LoVo (cell line): ENCODE results near the gene FOXD1.

Experiments used
- DNase-seq: peaks from one replicate; pipeline ENCODE4 v3.0.0-alpha.2; 2016; ENCODE audit warnings: low spot score

The FOXD1 gene

DNA sequence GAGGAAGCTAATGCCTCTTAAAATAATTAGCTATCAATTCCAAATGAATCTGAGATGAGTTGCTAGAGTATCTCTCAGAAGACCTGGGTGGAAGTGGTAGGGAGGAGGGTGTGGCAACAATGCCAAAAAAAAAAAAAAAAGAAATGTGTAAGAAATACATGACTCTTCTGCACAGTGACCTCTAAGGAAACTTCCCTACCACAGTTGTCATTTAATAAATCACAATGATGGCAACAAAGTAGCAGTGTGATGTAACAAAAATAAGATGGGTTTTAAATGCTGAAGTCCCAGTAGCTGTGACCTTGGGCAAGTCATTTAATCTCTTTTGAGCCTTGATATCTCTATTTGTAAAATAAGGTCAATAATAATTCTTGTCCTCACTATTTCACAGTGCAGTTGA is 7.2 kb downstream of the FOXD1 start:
- no peak for DNase-seq

DNA sequence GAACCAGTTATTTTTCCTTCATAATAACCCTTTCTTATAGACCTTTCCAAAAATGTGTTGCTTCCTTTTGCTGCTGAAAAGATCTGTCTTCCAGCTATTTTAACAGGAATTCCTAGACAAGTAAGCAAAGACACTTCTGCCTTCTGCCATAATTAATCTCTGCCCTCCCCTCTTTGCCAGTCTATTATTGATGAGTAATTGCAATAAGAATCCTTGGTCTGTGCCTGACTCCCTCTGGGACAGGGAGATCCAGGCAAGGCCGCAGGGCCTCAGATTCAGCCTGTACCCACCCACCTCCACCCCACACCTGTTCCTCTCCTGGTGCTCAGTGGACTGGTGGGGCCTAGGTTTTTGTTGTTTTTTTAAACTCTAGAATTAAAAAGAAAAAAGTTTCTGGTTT is 8.3 kb downstream of the FOXD1 start:
- no peak for DNase-seq

DNA sequence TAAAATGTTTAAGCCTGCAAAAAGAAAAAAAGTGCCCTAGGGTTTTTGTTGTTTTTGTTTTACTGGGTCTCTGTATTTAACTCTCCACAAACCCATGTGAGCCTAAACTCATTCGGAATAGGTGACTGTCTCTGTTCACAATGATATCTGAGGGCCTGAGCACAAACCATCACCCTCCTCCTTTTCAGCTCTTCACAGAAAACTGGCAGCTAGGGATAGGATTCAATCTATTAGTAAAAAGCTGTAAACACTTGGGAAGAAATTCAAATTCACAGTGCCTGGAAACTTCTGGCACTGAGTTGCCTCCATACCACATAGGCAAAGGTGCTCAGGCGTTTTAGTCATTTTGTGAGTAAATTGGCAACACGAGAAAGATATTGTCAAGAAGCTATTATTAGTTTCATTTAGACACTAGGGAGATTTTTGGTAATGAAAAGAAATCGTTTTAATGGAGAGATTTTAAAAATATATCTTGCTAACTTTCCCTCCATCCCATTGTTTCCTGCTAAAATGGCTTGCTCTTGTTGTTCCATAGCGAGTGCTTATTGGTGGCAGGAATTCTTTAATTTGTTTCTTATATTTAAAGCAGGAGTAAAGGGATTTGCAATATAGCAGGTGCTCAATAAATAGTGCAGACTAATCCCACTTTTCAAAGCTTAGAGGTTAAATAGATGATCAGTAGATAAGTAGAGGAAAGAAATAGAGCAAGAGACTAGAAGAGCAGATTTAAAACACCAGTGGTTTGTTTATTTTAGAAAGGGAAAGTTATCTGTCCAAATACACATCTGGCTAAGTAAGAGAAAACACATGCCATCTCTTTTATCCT is 9.7 kb downstream of the FOXD1 start:
- DNase-seq: no peak

DNA sequence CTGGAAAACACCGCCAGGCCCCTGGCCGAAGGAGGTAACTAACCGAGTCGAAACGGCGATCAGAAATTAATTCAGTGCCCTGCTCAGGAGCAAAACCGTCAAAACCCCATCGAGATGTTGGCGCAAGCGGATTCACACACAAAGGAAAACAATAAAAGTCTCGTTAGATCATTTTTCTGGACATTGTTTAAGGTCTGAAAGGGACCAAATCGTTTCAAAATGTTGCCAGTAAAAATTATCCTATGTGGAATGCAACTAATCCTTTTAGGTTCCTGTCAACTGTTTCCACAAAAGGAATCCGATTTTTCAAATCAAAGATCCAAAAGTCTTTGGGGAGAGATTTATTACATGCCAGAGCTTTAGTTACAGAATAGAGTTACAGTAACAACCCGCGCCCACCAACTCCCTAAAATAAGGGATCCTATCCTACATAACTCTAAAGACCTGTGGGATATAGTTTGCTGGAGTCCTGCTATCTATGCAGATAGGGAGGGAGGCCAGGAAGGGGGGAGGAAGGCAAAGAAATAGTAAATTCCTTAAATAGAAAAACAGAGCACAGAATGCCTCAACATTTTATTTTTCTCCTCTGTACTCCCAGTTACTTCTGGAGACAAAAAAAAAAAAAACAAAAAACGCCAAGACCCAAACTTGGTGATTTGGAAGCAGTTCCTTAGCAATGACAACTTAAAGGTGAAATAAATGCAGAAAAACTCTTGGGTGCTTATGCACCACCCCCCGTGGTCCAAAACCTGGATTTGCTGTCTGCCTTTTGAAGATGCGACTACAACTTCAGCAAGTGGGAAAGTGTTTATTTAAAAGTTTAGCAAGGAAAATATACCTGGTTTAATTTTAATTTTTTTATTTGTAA is 10.6 kb downstream of the FOXD1 start:
- no peak for DNase-seq

DNA sequence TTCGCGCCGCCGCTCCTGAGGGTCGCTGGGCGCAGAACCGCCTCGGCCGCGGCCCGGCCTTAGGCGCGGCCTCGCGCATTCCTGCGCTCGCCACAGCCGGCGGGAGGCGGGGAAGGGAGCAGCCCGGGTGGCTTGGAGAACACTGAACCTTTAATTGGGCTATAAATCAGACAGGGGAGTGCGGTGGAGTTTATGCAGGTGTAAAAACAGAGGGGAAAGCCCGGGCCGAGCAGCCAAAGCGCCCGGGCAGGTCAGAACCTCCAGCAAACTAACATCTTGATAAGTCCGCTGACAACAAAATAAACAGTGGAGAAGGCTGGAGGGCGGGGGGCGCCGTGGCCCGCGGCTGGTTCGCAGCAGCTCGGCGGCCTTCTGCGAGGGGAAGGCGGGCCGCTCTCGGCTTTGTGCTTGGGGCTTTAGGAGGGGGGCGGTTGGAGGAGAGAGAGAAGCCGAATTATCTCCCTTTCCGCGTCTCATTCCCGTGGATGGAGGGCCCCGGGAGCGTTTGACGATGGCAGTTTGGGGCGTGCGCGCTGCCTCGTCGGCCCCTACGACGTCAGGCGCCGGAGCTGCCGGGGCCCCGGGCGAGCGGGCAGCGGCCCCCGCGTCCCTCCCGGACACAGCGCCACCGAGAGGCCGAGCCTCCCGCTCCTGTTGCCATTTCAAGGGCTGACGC is 11.3 kb downstream of the FOXD1 start:
- DNase-seq: peak; percentile 84

DNA sequence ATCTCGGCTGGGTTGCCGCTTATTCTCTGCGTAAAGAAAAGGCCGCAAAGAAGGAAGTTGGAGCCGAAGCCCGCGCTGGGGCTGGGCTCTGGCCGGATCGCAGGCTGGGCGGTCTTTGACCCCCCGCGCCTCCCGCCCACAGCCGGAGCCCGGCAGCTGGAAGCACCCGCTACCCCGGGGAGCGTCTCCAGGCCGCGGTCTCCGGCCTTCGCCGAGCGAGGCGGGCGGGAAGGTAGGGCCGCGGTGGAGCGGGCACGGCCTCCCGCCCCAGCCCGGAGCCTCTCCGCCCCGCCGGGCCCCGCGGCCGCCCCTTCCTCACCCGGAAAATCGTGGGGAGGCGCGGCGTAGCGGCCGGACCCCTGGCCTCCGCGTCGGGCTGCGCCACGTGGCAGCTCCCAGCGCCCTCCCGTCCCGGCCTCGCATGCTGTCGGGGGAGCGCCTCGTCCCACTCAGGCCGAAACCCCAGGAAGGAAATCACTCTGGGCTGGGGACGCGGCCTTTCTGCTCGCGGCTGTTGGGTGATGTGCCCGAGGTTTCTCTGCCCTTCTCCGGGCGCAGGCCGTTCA is 12.0 kb downstream of the FOXD1 start:
- DNase-seq: no peak

DNA sequence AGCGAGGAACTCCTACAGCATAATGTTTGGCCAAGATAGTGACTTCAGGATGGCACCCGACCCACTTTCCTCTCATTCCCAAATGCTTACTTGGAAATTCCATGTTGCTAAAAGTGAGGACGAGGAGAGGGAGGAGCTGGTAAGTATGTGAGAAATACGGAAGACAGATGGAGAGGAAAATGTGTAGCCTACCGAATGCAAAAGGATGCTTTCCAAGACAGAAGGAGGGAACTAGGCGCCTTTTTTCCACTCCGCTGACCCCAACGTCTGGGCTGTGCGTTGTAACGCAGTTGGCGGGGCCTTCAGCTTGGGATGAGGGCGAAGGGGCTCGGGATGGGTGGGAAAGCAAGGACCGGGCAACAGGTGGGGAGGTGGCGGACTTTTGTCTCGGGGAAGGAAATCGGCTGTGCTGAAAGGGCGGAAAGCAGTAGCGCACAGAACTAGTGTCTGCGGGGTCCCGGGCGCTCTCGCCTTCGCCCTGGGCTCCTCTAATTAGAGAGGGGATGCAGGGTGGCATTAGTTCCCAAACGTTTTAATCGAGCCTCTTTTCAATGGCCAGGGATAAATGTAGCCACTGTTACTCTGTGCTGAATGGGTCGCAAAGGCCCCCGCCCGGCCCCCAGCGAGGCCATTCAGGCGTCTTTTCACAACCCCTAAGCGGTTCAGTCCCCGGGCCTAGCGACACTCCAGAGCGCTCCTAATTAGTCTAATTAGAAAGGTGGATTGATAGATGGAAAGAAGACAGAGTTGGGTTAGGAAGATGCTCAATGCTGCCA is 12.6 kb downstream of the FOXD1 start:
- DNase-seq: no peak

DNA sequence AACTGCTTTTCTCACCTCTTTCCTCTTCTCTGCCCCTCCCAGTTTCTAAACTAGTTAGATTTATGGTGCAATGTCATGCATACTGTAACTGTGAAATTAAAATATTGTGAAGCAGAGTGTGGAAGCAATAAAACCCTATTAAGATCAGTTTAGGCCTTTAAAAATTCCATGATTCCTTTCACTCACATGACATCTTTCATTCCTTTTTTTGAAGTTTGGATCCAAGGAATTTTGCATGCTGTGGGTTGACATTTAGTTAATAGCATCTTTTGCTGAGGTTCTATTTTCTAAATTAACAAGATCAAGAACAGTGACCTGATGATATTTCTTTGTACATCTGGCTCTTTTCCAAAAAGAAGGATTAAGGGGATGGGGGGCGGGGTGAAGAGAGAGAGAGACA is 13.7 kb downstream of the FOXD1 start:
- no peak for DNase-seq

DNA sequence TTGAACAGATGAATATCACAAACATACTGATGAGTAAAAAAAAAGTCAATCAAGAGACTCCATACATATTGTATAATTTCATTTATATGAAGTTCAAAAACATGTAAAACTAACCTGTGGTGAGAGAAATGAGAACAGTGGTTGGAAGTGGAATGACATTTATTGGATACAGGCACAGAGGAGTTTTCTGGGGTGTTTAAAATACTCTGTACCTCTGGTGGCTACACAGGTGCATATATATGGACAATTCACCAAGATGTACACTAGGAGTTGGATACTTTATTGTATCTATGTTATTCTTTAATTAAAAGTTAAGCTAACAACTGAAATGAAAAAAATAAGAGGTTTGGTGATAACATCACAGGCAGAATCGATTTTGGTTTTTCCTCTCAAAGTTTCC is 14.1 kb downstream of the FOXD1 start:
- DNase-seq: peak; percentile 24

DNA sequence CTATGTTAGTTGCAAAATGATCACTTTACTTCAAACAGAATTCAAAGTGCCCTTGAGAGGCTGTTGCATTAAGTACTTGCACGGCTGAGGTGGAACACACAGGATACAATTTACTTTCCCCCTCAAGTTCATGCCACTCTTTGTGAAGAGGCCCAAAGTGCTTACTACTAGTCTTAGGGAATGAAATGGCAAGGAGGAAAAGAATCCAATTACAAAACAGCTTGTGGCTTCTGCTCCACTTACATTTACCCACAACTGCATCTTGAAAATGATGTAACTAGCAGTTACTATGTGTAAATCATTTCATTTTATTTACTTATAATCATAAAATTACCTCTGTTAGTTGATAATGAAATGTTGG is 14.6 kb downstream of the FOXD1 start:
- no peak for DNase-seq

DNA sequence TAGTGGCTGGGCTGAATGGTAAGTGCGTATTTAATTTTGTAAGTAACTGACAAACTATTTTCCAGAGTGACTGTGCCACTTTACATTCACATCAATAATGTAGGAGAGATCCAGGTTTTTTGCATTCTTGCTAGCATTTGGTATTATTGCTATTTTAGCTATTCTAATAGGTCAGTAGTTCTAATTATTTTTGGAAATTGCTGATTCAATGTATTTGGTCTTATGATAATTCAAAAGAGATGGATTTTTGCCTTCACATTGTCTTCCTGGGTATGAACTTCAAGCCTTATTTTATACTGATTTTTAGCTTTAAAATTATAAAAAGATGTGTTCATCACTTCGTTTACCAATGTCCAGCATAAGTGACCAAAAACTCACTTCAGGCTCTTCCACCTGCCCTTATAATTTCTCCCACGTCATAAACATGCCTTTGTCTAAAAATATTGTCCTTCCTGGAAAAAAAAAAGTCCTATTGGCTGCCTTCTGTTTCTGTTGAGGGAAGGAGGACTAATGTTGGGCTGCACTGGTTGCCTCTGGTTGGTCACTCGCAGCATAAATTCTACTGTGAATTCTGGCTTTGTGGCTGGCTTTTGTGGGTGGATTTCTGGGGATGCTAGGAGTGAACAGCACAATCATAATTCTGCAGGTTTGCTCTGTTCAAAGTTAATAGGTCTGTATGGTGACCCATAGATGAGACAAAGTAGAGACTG is 15.2 kb downstream of the FOXD1 start:
- DNase-seq: no peak

DNA sequence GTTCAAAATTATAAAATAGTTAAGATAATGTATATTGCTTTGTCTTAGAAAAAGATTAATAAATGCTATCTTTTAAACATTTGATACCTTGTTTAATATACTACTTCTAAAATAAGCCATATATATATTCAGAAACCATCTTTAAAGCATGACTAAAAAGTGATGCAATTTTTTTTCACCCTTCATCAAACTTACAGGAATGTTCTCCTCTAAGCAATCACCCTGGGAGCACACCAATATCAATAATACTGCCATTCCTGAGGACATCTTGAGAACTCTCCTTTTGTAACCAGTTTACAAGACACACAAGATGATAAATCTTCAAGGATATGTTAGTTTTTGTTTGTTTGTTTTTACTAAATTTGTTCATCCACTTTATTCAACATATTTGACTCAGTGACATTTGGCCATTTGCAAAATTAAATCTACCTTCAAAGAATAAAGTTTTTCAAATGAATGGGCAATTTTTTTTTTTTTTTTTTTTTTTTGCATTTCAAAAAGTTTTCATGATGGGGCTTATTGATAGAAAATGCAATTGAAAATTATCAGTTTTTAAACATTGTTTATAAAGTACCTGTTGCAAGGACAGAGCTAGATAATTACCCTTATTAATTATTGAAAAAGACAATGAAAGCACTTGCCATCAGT is 17.2 kb downstream of the FOXD1 start:
- no peak for DNase-seq

DNA sequence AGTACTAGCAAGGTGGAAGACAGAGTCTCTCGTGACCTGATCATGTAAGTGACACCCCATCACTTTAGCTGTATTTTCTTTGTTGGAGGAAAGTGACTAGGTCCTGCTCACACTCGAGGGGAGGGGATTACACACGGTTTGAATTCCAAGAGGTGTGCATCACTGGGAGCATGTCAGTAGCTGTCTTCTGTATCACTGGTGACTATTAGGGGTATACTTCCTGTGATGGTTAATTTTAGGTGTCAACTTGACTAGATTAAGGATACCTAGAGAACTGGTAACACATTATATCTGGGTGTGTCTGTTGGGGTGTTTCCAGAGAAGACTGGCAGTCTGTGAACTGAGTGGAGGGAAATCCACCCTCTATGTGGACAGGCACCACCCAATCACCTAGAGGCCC is 22.5 kb downstream of the FOXD1 start:
- no peak for DNase-seq

DNA sequence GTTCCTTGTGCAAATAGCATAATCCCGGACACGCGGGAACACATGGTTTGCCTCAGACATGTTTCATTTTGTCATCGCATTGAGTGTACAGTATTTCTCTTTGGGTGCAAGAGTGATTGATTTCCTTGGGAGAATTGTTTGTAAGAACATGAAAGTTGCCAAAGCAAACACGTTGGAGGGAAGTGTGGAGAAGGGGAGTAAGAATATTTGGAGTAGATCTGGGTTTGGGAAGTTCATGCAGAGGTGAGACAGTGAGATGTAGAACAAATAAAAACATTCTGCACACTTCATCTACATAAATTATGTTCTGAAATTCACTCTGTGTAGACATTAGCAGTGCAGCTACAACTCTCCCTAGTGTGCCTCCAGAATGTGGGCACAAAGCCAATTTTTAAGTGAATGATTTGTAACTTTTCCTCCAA is 24.0 kb downstream of the FOXD1 start:
- no peak for DNase-seq

DNA sequence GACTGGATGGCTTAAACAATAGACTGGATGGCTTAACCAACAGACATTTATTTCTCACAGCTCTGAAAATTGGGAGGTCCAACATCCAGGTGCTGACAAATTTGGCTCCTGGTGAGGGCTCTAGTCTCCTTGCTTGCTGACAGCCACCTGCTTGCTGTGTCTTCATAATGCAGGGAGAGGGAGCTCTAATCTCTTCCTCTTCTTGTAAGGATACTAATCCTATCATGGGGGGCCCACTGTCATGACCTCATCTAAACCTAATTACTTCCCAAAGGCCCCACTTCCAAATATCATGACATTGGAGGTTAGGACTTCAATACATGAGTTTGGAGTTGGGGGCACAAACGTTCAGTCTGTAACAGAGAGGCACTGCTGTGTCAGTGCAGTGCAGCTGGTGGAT is 26.4 kb downstream of the FOXD1 start:
- no peak for DNase-seq

DNA sequence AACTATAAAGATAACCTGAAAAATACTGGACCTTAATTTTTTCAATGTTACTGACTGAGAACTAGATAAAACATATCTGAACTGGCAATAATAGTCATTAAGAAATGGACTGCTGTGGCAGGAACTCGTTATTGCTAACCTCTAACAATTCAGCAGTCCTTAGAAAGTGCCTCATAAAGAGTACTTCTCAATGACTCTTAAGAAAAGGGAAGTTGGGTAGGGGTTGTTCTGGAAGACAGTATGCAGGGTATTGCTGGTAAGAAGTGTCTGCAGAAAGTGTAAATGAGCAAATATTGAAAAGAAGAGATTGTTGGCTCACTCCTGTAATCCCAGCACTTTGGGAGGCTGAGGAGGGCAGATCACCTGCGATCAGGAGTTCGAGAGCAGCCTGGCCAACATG is 27.9 kb downstream of the FOXD1 start:
- no peak for DNase-seq

DNA sequence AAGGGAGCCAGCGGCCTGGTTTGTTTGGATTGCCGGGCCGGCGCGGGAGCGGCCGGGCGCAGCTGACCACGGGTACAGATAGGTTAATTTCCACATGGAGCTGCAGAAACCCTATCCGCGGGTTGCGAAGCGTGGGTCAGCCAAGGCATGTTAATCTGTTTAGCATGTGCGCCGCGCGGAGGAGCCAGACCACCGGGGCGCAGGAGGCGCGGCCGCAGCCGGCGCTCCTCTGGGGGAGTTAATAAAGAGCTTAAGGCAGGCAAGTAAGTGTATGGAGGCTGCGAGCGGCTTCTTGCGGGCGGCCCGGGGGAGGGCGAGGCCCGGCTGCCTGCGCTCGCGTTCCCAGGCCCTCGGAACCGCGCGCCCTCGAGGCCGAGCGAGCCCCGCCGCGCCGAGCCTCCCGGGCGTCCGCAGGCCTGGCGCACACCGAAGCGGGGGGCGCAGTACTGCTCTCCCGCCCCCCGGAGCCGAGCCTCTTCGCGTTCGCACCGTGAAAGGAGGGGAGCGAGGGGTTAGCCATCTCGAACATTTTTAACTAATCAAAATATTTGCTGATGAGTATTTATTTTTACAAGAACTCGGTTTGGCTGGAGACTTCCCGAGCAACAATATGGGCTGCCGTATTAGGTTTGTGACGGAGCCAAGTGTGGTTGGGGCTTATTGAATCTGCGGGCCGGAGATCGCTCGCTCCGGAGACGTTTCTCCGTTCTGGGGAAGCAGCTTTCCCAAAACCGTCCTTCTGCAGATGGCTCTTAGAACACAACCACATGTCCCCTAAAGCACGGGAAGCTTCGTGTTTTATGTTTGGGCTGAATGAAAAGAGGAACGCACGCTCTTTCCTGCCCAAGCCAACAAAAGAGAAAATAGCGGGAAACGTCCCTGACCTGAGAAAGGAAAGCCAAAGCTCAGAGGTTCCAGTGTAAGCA is 28.8 kb downstream of the FOXD1 start:
- no peak for DNase-seq

DNA sequence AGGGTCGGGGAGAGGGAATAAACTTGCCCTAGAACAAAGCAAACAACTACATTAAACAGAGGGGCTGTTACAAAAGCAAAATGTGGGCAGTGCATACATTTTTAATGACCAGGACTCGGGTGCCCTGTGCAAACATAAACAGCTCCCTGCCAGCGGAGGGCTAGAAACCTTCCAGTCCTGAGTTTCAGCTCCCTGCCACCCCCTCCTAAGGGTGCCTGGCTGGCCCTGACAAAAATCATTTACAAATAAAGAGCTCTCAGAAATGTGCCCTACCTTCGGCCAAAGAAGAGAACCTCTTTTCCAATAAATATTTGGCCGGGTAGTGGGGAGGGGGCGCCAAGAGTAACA is 29.5 kb downstream of the FOXD1 start:
- DNase-seq: no peak

DNA sequence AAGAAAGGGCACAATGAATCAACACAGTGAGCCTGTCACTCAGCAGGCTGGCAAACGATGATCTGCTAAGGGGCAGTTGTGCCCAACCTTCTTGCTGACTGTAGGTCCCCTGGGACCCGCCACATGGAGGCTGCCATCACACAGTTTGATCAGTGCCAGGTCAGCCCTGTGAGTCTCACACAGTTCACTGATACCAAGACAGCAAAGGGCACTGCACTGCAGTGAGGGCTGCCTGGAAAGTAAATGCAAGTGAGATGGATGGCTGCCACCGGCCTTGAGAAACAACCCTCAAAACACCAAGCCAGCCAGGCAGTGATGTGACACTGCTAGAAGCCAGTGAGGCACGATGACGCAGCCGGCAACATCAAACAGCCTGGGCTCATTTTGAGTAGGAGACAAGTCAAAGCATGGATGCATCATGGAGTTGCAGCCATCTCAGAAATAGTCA is 30.3 kb downstream of the FOXD1 start:
- no peak for DNase-seq
